ENCODE measurements around the gene FAU.
A peak's percentile ranks its signal among the peaks of the same experiment; 100 is the strongest.

The FAU gene

GRCh38 chr11:65107078-65107477 lies 14.9 kb downstream of the FAU start:
- no peak for DNase-seq (ENCODE audit: low read depth)

GRCh38 chr11:65104628-65105027 lies 17.3 kb downstream of the FAU start:
- no peak for DNase-seq (ENCODE audit: low read depth)

- no peak for DNase-seq (ENCODE audit: low read depth)
These were observed 18.5 kb downstream of the FAU start for GRCh38 chr11:65103476-65103875.

- DNase-seq (ENCODE audit: low read depth), result no peak
These were observed 19.5 kb downstream of the FAU start for GRCh38 chr11:65102142-65103095.

GRCh38 chr11:65100674-65101350 lies 21.1 kb downstream of the FAU start:
- no peak for DNase-seq (ENCODE audit: low read depth)

GRCh38 chr11:65096926-65097325 lies 25.0 kb downstream of the FAU start:
- no peak for DNase-seq (ENCODE audit: low read depth)

GRCh38 chr11:65095974-65096806 lies 25.7 kb downstream of the FAU start, which contains the start of gene VPS51:
Gene VPS51 (plus strand): TSS chr11:65096214. CDS start chr11:65096251, 37 bp downstream.
- peak; percentile 64 for DNase-seq (ENCODE audit: low read depth)

GRCh38 chr11:65095427-65095826 lies 26.5 kb downstream of the FAU start:
- DNase-seq (ENCODE audit: low read depth), result no peak

GRCh38 chr11:65090628-65091027 lies 31.3 kb downstream of the FAU start:
- DNase-seq (ENCODE audit: low read depth), result no peak

- DNase-seq (ENCODE audit: low read depth), result no peak
These were observed 32.3 kb downstream of the FAU start for GRCh38 chr11:65089621-65090020.

- no peak for DNase-seq (ENCODE audit: low read depth)
These were observed 34.1 kb downstream of the FAU start for GRCh38 chr11:65087827-65088226.

GRCh38 chr11:65087216-65087615 lies 34.7 kb downstream of the FAU start:
- DNase-seq (ENCODE audit: low read depth), result no peak

GRCh38 chr11:65086809-65087208 lies 35.1 kb downstream of the FAU start:
- DNase-seq (ENCODE audit: low read depth), result no peak

GRCh38 chr11:65085446-65085845 lies 36.5 kb downstream of the FAU start:
- DNase-seq (ENCODE audit: low read depth), result no peak

GRCh38 chr11:65084598-65085375 lies 37.1 kb downstream of the FAU start:
- DNase-seq (ENCODE audit: low read depth), result no peak

GRCh38 chr11:65083834-65084597 lies 37.9 kb downstream of the FAU start, which contains the start of the genes CDCA5 and ZFPL1:
Gene CDCA5 (minus strand): TSS chr11:65084040. CDS start chr11:65083978, 62 bp downstream.
Gene ZFPL1 (plus strand): TSS chr11:65084222. CDS start chr11:65084699, 477 bp downstream.
- peak; percentile 93 for DNase-seq (ENCODE audit: low read depth)

- DNase-seq (ENCODE audit: low read depth), result no peak
These were observed 38.6 kb downstream of the FAU start for GRCh38 chr11:65083134-65083833.

- no peak for DNase-seq (ENCODE audit: low read depth)
These were observed 43.1 kb downstream of the FAU start for GRCh38 chr11:65078786-65079342.

- DNase-seq (ENCODE audit: low read depth), result peak; percentile 40
These were observed 43.8 kb downstream of the FAU start for GRCh38 chr11:65078151-65078550.

All from stimulated activated CD8-positive, alpha-beta memory T cell treated with anti-CD3 and anti-CD28 coated beads, Interleukin-7, amount 100 ng/mL, for 24 hours (primary cell).